GM19467 (cell line): Measurements from ENCODE around the gene PTAR1.
A peak's percentile ranks its signal among the peaks of the same experiment; 100 is the strongest.
"Not testable (repeated sequence)": the region's sequence is repeated elsewhere in the genome, so short reads cannot be mapped to it uniquely, and the experiment has no call there.

ENCODE experiments used
- ATAC-seq: cut with Tn5 transposase; IDR thresholded peaks from one replicate; pipeline ENCODE4 v1.9.1; 2021; ENCODE audit warnings: mild to moderate bottlenecking, moderate library complexity; ENCODE audit not compliant: unreplicated experiment

PTAR1 gene, protein sequence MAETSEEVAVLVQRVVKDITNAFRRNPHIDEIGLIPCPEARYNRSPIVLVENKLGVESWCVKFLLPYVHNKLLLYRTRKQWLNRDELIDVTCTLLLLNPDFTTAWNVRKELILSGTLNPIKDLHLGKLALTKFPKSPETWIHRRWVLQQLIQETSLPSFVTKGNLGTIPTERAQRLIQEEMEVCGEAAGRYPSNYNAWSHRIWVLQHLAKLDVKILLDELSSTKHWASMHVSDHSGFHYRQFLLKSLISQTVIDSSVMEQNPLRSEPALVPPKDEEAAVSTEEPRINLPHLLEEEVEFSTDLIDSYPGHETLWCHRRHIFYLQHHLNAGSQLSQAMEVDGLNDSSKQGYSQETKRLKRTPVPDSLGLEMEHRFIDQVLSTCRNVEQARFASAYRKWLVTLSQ

DNA sequence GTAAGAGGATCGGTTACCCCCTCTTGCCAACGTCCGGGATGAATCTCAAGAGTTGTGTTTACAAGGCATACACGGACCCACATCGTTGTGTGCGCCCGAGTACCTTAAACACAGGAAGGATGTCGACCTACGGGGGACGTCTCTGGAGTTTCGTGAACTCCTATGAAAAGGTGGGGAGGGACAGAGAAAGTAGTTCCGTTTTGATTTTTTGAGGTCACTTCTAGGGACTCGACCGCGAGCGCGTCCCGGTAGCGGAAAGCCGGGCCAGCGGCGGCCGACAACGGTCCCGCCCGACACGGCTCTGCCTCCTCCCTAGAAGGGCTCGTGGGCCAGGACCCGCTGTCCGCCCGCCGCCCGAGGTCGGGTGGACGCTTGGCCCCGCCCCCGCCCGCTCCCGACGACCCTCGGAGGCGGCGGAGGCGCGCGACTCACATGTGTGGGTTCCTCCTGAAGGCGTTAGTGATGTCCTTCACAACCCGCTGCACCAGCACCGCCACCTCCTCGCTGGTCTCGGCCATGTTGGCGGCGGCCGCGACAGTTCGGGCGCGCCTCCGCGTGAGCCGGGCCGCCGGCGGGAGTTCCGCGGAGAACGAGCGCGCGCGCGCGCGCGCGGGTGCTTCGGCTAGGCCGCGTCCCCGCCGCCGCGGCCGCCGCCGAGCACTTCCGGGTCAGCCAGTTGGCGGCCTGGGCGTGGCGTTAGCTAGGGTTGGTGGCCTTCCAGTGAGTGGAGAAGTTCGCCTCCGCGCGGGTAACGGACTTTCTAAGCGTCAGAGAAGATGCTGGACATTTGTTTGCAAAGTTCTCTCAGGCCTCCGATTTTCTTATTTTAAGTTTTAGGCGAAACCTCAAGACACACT is at the start of gene PTAR1:
PTAR1 (minus strand) TSS at position 591 of the 857 bp plus-strand sequence; CDS start at position 518, 73 bp downstream.
- ATAC-seq, result peak; percentile 91

DNA sequence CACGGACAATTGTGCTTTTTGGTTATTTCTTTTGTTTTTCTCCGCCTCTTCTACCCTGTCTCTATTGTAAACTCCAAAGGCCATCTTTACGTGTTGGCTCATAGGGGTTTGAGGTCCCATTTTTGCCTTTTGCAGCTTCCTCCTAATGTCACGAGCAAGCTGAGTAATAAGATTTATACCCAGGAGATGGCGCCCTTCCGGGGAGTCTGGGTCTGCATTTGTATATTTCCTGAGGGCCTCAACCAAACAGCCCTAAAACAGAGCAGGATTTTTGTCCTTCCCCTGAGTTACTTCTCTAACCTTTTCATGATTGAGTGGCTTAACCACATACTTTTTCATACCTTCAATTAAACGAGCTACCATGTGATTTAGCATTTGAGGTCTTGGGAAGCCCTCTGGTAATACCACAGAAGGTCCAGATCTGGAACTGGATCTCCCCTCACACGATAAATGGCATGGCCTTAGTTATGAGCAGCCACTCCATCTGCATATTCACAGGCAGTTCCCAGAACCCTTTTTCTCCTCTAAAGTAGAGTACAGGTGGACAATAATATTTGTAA is 49.6 kb upstream of the PTAR1 start:
- ATAC-seq, result no peak

DNA sequence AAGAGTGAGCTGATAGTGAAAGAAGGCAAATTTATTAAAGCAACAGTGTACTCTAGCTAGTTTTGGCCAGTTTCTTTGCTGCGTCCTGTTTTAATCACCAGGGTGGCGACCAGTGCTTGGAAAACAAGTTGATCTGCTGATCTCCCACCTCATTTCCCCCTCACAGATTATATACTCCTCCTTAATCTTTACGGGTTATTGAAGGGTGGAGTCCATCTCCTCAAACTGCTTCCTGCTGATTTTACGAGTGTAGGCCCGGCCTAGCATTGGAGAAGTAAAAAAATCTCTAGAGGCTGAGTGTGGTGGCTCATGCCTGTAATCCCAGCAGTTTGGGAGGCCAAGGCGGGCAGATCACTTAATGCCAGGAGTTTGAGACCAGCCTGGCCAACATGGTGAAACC is 46.8 kb upstream of the PTAR1 start:
- ATAC-seq, result no peak

DNA sequence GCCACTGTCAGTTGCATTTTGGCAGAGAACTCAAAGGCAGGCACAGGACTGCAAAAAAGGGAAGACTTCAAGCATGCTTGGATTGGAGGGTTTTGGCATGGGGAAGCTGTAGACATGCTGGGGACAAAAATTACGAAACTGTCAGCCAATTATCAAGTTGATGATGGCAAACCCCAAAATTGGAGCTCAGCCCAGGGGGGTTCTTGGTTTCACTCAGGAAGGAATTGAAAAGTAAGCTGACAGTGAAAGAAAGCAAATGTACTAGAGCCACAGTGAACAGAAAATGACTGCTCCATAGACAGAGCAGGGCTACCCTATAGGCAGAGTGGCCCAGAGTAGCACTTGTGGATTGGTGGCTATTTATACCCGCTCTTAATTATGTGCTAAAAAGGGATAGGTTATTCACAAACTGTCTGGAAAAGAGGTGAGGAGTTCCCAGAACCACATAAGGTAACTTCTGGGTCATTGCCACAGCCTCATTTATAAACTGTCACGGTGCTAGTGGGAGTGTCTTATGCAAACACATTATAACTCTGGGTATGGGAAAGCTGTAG is 46.2 kb upstream of the PTAR1 start:
- no peak for ATAC-seq

DNA sequence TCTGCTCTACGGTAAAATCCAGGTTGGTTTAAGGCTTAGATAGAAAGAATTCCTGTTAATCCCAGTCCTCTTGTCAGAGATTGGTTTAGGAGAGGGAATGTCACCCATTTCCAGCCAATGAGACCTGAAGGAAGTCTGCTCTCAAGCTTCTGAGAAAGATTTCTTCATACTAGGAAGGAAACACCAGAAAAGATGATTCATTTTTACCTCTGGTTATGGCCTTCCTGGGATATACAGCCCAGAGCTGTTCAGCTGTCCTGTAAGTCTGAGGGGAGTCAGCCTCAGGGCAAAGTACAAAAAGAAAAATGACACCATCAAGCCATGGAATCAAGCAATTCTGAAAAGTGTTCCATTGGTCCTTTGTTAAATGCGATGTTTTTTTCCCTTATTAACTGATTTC is 42.2 kb upstream of the PTAR1 start:
- ATAC-seq, result no peak

DNA sequence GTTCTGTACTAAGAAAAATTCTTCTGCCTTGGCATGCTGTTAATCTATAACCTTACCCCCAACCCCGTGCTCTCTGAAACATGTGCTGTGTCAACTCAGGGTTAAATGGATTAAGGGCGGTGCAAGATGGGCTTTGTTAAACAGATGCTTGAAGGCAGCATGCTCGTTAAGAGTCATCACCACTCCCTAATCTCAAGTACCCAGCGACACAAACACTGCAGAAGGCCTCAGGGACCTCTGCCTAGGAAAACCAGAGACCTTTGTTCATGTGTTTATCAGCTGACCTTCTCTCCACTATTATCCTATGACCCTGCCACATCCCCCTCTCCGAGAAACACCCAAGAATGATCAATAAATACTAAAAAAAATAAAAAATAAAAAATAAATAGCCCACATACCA is 40.2 kb upstream of the PTAR1 start:
- ATAC-seq, result not testable (repeated sequence)

DNA sequence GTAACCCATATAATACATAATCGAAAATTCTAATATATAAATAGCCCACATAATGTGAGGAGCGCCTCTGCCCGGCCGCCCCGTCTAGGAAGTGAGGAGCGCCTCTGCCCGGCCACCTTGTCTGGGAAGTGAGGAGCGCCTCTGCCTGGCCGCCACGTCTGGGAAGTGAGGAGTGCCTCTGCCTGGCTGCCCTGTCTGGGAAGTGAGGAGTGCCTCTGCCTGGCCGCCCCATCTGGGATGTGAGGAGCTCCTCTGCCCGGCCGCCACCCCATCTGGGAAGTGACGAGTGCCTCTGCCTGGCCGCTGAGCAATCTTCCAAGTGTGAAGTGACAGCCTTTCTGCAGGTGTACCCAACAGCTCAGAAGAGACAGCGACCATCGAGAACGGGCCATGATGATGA is 39.7 kb upstream of the PTAR1 start:
- ATAC-seq, result not testable (repeated sequence)

DNA sequence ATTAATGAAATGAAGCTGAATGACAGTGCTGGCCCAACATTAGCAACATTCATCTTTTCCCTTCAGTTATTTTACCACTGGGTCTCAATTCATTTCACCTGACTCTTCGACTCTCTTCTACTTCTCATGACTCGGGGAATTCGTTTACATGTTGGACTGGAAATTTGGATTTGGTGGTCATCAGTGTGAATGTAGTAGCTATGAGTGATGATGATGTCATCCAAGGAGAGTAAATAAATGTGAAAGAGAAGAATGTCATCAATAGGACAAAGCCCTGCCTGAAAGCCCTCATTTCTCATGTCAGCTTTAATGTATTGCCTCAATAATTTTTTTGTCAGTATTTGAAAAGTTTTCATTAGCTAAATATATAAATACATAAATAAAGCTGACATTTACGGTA is 38.9 kb upstream of the PTAR1 start:
- no peak for ATAC-seq

DNA sequence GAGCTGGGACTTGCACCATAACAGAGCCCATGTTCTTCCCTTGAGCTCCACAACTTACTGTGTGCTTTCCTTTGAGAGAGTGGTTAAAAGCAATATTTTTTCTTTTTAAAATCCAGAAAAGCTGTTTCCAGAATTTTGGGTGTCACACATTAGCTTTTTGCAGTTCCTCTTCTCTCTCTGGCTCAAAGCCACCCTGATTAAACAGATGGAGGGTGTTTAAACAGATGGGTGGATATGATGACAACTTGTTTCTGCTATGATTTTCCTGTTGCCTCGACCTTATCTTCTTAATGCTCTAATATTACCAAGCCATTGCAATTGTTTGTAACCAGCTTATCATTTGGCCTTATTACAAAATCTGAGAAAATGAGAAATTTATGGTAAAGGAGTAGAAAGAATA is 37.9 kb upstream of the PTAR1 start:
- no peak for ATAC-seq

DNA sequence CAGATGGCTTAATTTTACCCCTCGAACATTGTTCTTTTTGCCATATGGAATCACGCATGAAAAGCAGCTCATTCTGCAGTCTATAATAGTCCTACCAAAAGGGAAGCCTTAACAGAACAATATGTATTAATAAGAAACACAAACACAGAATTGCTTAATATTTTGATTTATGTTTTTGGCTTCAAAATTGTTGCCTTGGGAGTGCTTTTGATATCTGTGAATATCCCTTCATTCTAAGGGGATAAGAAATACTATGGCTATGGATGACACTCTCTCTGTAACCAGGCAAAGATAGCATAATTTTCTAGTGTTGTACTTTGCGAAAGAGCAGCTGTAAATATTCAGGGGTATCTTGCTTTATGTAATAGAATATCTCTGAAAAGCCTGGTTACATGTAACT is 34.5 kb upstream of the PTAR1 start:
- ATAC-seq, result no peak

DNA sequence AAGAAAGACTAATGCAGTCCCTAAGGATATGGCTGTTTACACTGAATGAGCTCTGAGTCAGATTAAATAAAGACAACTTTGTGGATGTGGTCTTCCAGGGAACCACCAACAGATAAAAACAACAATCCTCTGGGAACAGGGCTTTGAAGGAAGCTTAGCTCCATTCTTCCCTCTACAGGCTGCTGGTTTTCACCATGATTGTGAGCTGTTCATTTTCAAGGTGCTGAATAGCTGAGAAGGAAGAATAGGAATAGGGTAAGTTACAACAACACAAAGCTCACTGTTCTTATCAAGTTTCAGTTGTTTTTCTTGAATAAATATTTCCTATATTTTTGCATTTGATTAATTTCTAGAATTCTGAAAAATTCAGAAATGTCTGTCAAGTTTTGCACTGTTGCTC is 25.9 kb upstream of the PTAR1 start:
- ATAC-seq, result no peak

DNA sequence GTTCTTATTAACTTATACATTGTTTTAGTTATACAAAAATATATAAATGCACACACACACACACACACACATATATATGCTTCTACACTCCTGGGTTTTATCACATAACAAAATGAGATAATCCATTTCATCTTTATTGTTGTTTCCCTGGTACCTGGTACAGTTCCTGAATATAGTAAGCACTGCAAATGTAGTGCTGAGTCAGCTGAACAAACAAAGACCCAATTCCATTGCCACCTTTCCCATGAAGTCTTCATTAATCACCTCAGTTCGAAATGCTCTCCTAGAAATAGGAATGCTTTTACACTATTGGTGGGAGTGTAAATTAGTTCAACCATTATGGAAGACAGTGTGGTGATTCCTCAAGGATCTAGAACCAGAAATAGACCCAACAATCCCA is 13.4 kb upstream of the PTAR1 start:
- ATAC-seq, result no peak

DNA sequence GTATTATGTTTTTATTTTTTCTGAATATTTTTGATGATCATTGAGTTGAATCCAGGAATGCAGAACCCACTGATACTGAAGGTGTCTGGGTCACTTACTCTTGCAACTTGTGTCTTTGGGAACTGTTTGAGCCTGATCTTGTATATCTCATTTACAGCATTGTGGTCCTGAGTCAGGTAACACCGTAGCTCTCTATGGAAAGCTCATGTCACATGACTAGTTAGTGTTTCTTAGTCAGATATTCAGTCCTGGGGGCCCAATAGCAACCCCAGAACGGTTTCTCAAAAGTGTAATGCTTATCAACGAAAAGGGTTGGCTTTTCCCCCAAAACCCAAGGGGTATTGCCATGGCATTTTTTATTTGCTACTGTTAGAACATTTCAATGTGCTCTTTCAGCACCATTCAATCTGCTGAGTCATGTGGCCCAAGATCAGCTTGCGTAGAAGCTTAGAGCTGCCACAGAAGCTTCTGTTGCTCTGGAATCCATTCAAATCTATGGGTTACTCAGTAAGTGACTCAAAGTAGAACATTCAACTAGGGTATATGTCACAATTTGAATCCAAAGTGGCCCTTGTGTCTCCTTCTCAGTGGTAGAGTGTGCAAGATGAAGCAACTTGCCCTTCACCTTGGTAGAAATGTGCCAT is 12.1 kb upstream of the PTAR1 start:
- ATAC-seq, result no peak

DNA sequence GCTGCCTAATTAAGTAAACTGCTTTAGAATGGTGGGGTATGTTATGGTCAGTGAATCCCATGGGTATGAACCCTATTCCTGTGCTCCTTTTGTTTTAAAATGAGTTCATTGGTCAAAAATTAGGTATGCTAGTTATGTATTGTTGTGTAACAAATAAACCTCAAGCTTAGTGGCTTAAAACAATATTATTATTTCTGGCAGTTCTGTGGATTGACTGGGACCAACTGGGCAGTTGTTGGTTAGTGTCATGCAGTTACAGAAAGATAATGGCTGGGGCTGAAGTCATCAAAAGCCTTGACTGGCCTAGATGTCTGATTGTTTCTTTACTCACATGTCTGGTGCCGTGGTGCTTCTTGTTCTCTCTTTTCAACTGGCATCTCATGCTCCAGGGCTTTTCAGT is 8.9 kb upstream of the PTAR1 start:
- ATAC-seq, result no peak

DNA sequence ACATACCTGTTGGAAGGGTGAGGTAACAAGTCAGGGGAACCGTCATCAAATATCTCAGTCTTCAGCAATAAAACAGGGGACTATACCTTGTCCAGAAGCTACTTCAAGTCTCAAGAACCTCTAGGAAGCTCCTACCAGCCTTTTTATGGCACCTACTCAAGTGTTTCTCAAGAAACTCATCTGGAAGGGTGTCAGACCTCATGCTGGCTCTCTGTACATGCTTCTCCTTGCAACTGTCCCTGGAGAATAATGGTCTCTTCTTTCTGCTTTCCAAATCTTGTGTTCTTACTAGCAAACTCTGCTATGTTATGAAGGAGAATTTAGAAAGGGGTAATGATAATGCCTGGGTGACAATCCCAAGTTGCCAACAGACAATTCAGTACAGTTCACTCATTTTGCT is 8.3 kb upstream of the PTAR1 start:
- no peak for ATAC-seq

DNA sequence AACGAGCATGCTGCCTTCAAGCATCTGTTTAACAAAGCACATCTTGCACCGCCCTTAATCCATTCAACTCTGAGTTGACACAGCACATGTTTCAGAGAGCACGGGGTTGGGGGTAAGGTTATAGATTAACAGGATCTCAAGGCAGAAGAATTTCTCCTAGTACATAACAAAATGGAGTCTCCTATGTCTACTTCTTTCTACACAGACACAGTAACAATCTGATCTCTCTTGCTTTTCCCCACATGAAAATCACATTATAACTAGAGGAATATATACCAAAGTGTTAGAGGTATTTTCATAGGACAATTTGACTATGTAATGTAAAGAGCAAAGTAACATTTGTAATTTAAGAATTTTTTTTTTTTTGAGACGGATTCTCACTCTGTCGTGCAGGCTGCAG is 4.1 kb upstream of the PTAR1 start:
- ATAC-seq, result not testable (repeated sequence)

DNA sequence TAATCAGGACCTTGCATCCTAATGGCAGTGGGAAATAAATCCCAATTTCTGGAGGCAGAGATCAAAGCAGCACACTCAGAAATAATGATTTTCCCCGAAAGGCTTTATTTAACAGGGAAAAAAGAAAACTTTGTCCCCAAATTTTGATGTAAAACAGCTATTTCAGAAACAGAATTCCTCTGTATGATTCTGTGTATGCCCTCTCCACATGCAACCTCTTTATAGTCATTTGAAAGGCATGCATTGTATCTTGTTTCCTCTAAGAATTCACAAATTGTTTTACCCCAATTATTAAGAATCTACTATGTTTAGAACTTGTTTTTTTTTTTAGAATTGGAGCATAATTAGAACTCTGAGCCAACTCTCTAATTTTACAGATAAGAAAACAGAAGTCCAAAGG is 2.7 kb upstream of the PTAR1 start:
- ATAC-seq, result no peak

DNA sequence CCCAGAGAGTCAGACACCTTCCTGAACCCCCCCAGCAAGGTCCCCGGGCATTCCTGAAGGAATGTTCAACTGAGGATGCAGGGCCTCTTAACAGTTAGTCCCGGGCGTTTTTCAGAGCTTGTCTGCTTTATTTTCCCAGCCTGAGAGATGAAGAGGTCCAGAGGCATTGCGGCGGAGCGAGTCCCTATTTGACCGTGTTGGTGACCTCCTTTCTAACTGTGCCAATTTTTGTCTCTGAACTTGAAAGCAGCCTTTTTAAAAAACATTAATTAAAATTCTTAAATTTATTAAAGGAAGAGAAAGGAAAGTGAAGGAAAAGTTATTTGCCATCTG is 433 bp upstream of the PTAR1 start:
- ATAC-seq, result no peak

DNA sequence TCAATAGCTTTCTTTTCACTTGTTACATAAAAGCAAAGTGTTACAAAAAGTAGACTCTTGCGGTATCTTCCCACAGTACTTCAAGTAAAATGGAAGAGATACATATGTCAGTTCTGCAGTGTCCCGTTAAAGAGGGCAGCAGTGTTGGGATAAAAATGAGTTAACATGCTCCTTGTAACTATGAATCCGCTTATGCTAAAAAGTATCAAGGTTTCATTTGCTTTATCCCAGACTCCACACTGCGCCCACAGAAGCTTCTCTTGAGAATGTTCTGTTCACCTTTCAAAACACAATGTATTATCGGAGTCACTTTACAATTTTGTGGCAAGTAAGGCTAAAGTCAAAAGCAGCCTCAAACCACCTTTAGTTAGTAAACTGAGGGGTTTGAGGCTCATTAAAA is 790 bp downstream of the PTAR1 start:
- ATAC-seq, result no peak

DNA sequence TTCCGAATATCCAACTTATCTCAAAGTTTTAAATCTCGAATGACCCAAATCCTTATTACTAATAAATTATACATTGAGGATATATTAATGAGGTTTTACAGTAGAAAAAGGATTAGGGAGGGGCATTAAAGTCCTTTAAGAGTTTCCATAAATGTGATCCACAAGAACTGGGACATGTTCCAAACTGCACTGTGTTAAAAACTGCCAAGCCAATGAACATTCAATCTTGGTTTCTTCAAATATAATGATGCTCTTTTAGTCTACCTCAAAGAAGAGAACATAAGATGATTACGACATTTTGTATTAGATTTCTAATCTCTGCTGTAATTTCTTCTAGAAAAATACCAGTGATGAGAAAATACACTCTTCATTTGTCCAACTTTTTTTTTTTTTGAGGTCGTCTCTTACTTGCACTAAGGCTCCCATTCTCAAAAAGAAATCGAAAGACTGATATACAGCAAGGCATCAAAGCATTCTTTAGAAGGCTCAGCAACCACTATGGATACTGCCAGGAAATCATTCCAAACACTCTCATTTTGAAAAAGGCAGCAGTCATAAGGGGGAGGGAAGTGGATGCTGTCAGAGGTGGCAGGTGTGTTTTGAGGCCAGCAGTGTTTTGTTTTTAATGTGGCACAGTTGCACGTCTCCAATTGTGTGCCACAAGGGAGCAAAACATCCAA is 1.7 kb downstream of the PTAR1 start:
- no peak for ATAC-seq

DNA sequence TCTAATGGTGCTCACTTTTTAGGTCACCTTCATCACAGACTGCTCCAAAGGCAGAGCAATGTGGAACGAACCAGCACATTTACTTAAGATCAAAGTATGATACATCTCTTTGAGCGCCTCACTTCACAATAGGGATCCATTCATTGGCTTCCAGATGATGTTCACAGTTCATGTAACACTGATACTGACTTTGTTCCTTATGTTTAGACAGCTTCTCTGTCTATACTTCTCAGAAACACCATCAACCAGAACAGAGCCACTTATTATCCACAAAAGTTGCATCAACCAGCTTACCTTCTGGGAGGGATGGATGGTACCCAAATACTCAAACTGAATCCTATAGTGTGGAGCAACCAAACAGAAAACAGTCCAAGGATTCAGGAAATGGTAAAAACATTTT is 4.6 kb downstream of the PTAR1 start:
- no peak for ATAC-seq
